GM12891 (cell line): Measurements from ENCODE around the gene ATG14.

ENCODE experiments used
- PAX5 ChIP-seq: IDR thresholded peaks from 2 replicates; pipeline ENCODE4 v1.6.1; 2011; ENCODE audit warnings: low read length, moderate library complexity, mild to moderate bottlenecking; ENCODE audit not compliant: insufficient read depth, severe bottlenecking
- POLR2A ChIP-seq: IDR thresholded peaks from 2 replicates; pipeline ENCODE4 v1.6.1; 2011; ENCODE audit warnings: low read depth, low read length, control low read depth
- POLR2AphosphoS5 ChIP-seq: IDR thresholded peaks from 2 replicates; pipeline ENCODE4 v1.6.1; 2011; ENCODE audit warnings: low read depth, low read length, control low read depth
- POU2F2 ChIP-seq: IDR thresholded peaks from 2 replicates; pipeline ENCODE4 v1.6.1; 2011; ENCODE audit warnings: low read depth, mild to moderate bottlenecking, control low read depth, low read length, moderate library complexity
- TAF1 ChIP-seq: IDR thresholded peaks from 2 replicates; pipeline ENCODE4 v1.6.1; 2011; ENCODE audit warnings: low read depth, low read length, control low read depth

DNA sequence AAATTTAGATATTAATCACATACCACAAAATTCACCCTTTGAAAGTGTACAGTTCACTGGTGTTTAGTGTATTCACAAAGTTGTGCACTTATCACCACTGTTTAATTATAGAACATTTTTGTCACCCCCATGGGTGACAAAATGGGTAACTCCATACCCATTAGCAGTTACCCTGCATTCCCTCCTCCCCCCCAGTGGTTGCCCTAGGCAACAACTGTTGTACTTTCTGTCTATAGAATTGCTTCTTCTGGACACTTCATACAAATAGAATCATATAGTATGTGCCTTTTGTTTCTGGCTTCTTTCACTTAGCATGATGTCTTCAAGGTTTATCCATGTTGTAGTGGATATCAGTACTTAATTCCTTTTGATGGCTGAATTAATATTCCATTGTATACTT, 87.7 kb downstream of the ATG14 start:
- TF ChIP-seq POLR2AphosphoS5 (no peak), POLR2A (no peak), TAF1 (no peak), PAX5 (no peak), POU2F2 (no peak)
